ENCODE measurements around the gene THSD7B. TPM values are rescaled to one million over a fixed set of nuclear protein-coding genes. Genes with fewer than 3 reads are reported as not detected.
"Not testable (repeated sequence)": the region's sequence is repeated elsewhere in the genome, so short reads cannot be mapped to it uniquely, and the experiment has no call there.

The THSD7B gene
- 0.20 TPM for polyA plus RNA-seq (2013, experiment 1 of 2)
- polyA plus RNA-seq (2013, experiment 2 of 2): 0.19 TPM

- peaks cover 9% of the 10 kb centered on the region; the same call in 1 of the 2 replicates for H3K4me1 ChIP-seq (ENCODE audit: insufficient read depth, low read length)
- under 1% methylated on average over 77 of the region's 77 CpGs for WGBS
- H3K9me3 ChIP-seq (ENCODE audit: insufficient read depth, low read depth, low read length): no peaks in the 10 kb centered on the region
- H3K36me3 ChIP-seq (ENCODE audit: insufficient read depth, low read length): no peaks in the 10 kb centered on the region
- peak within 1 kb of the TSS; percentile 66 for H3K4me3 ChIP-seq (ENCODE audit: low read length)
- H3K27me3 ChIP-seq (ENCODE audit: insufficient read depth, low read length): peaks cover 96% of the 10 kb centered on the region
- H3K9ac ChIP-seq (ENCODE audit: low read depth, low read length): no peak within 1 kb of the TSS; the same call in 1 of the 2 replicates
- H3K27ac ChIP-seq (ENCODE audit: low read depth, low read length): no peak within 1 kb of the TSS
Measured at GRCh38 chr2:136765256-136766072, at the start of gene THSD7B. TSS of gene THSD7B (plus strand) at chr2:136765545. CDS start at chr2:136882179, 116,634 bp downstream.

- H3K36me3 ChIP-seq (ENCODE audit: insufficient read depth, low read length): no peaks in the 10 kb centered on the region
- H3K27me3 ChIP-seq (ENCODE audit: insufficient read depth, low read length): no peaks in the 10 kb centered on the region
- H3K9me3 ChIP-seq (ENCODE audit: insufficient read depth, low read depth, low read length): no peaks in the 10 kb centered on the region
- H3K27ac ChIP-seq (ENCODE audit: low read depth, low read length): no peak overlapping the region
- no peak overlapping the region for H3K4me3 ChIP-seq (ENCODE audit: low read length)
- no peaks in the 10 kb centered on the region for H3K4me1 ChIP-seq (ENCODE audit: insufficient read depth, low read length)
- H3K9ac ChIP-seq (ENCODE audit: low read depth, low read length): no peak overlapping the region
Measured at GRCh38 chr2:136718273-136718672, 47.1 kb upstream of the THSD7B start.

GRCh38 chr2:136727973-136728699 is 37.2 kb upstream of the THSD7B start:
- H3K4me3 ChIP-seq (ENCODE audit: low read length): no peak overlapping the region
- 92% methylated on average over 4 of the region's 4 CpGs for WGBS
- no peaks in the 10 kb centered on the region for H3K36me3 ChIP-seq (ENCODE audit: insufficient read depth, low read length)
- H3K27me3 ChIP-seq (ENCODE audit: insufficient read depth, low read length): no peaks in the 10 kb centered on the region
- no peaks in the 10 kb centered on the region for H3K4me1 ChIP-seq (ENCODE audit: insufficient read depth, low read length)
- no peak overlapping the region for H3K27ac ChIP-seq (ENCODE audit: low read depth, low read length)
- H3K9ac ChIP-seq (ENCODE audit: low read depth, low read length): no peak overlapping the region
- H3K9me3 ChIP-seq (ENCODE audit: insufficient read depth, low read depth, low read length): no peaks in the 10 kb centered on the region

- H3K4me3 ChIP-seq (ENCODE audit: low read length): no peak overlapping the region
- H3K4me1 ChIP-seq (ENCODE audit: insufficient read depth, low read length): no peaks in the 10 kb centered on the region
- no peaks in the 10 kb centered on the region for H3K36me3 ChIP-seq (ENCODE audit: insufficient read depth, low read length)
- WGBS: 85% methylated on average over 1 of the region's 3 CpGs
- H3K9me3 ChIP-seq (ENCODE audit: insufficient read depth, low read depth, low read length): no peaks in the 10 kb centered on the region
- no peak overlapping the region for H3K27ac ChIP-seq (ENCODE audit: low read depth, low read length)
- peaks cover 3% of the 10 kb centered on the region; the same call in 1 of the 2 replicates for H3K27me3 ChIP-seq (ENCODE audit: insufficient read depth, low read length)
- no peak overlapping the region for H3K9ac ChIP-seq (ENCODE audit: low read depth, low read length)
Measured at GRCh38 chr2:136736236-136736635, 29.1 kb upstream of the THSD7B start.

- Histone ChIP-seq H3K9ac (ENCODE audit: low read depth, low read length) (no peak overlapping the region), H3K27me3 (ENCODE audit: insufficient read depth, low read length) (peaks cover 3% of the 10 kb centered on the region), H3K4me1 (ENCODE audit: insufficient read depth, low read length) (no peaks in the 10 kb centered on the region), H3K36me3 (ENCODE audit: insufficient read depth, low read length) (no peaks in the 10 kb centered on the region), H3K9me3 (ENCODE audit: insufficient read depth, low read depth, low read length) (no peaks in the 10 kb centered on the region), H3K27ac (ENCODE audit: low read depth, low read length) (no peak overlapping the region), H3K4me3 (ENCODE audit: low read length) (no peak overlapping the region)
- 79% methylated on average over 2 of the region's 2 CpGs for WGBS
Measured at GRCh38 chr2:136738044-136738443, 27.3 kb upstream of the THSD7B start.

GRCh38 chr2:136741471-136741870 is 23.9 kb upstream of the THSD7B start:
- H3K4me1 ChIP-seq (ENCODE audit: insufficient read depth, low read length): no peaks in the 10 kb centered on the region
- no peak overlapping the region for H3K9ac ChIP-seq (ENCODE audit: low read depth, low read length)
- H3K27ac ChIP-seq (ENCODE audit: low read depth, low read length): no peak overlapping the region
- peaks cover 3% of the 10 kb centered on the region for H3K27me3 ChIP-seq (ENCODE audit: insufficient read depth, low read length)
- H3K4me3 ChIP-seq (ENCODE audit: low read length): no peak overlapping the region
- 72% methylated on average over 2 of the region's 2 CpGs for WGBS
- no peaks in the 10 kb centered on the region for H3K9me3 ChIP-seq (ENCODE audit: insufficient read depth, low read depth, low read length)
- H3K36me3 ChIP-seq (ENCODE audit: insufficient read depth, low read length): no peaks in the 10 kb centered on the region

- no peaks in the 10 kb centered on the region for H3K9me3 ChIP-seq (ENCODE audit: insufficient read depth, low read depth, low read length)
- H3K9ac ChIP-seq (ENCODE audit: low read depth, low read length): no peak overlapping the region
- no peaks in the 10 kb centered on the region for H3K36me3 ChIP-seq (ENCODE audit: insufficient read depth, low read length)
- H3K4me1 ChIP-seq (ENCODE audit: insufficient read depth, low read length): no peaks in the 10 kb centered on the region
- 94% methylated on average over 2 of the region's 2 CpGs for WGBS
- no peak overlapping the region for H3K27ac ChIP-seq (ENCODE audit: low read depth, low read length)
- no peaks in the 10 kb centered on the region for H3K27me3 ChIP-seq (ENCODE audit: insufficient read depth, low read length)
- H3K4me3 ChIP-seq (ENCODE audit: low read length): no peak overlapping the region
Measured at GRCh38 chr2:136750065-136750464, 15.3 kb upstream of the THSD7B start.

- Histone ChIP-seq H3K27ac (ENCODE audit: low read depth, low read length) (no peak overlapping the region), H3K36me3 (ENCODE audit: insufficient read depth, low read length) (no peaks in the 10 kb centered on the region), H3K9me3 (ENCODE audit: insufficient read depth, low read depth, low read length) (no peaks in the 10 kb centered on the region), H3K4me1 (ENCODE audit: insufficient read depth, low read length) (no peaks in the 10 kb centered on the region), H3K4me3 (ENCODE audit: low read length) (no peak overlapping the region), H3K9ac (ENCODE audit: low read depth, low read length) (no peak overlapping the region), H3K27me3 (ENCODE audit: insufficient read depth, low read length) (no peaks in the 10 kb centered on the region)
- WGBS: 93% methylated on average over 2 of the region's 2 CpGs
Measured at GRCh38 chr2:136751406-136751805, 13.9 kb upstream of the THSD7B start.

GRCh38 chr2:136758504-136758903 is 6.8 kb upstream of the THSD7B start:
- H3K4me3 ChIP-seq (ENCODE audit: low read length); H3K9ac ChIP-seq (ENCODE audit: low read depth, low read length); H3K4me1 ChIP-seq (ENCODE audit: insufficient read depth, low read length); H3K9me3 ChIP-seq (ENCODE audit: insufficient read depth, low read depth, low read length); H3K27ac ChIP-seq (ENCODE audit: low read depth, low read length); H3K36me3 ChIP-seq (ENCODE audit: insufficient read depth, low read length): not testable (repeated sequence)
- WGBS: 92% methylated on average over 22 of the region's 22 CpGs
- peaks cover 30% of the 10 kb centered on the region for H3K27me3 ChIP-seq (ENCODE audit: insufficient read depth, low read length)

GRCh38 chr2:136764452-136765255 is 691 bp upstream of the THSD7B start:
- H3K9ac ChIP-seq (ENCODE audit: low read depth, low read length): no peak overlapping the region
- H3K36me3 ChIP-seq (ENCODE audit: insufficient read depth, low read length): no peaks in the 10 kb centered on the region
- peaks cover 91% of the 10 kb centered on the region for H3K27me3 ChIP-seq (ENCODE audit: insufficient read depth, low read length)
- peak overlapping the region; percentile 66 for H3K4me3 ChIP-seq (ENCODE audit: low read length)
- 2% methylated on average over 47 of the region's 47 CpGs for WGBS
- no peaks in the 10 kb centered on the region for H3K9me3 ChIP-seq (ENCODE audit: insufficient read depth, low read depth, low read length)
- H3K27ac ChIP-seq (ENCODE audit: low read depth, low read length): no peak overlapping the region
- peaks cover 9% of the 10 kb centered on the region; the same call in 1 of the 2 replicates for H3K4me1 ChIP-seq (ENCODE audit: insufficient read depth, low read length)

GRCh38 chr2:136766073-136766404 is 694 bp downstream of the THSD7B start:
- Histone ChIP-seq H3K9ac (ENCODE audit: low read depth, low read length) (no peak overlapping the region; the same call in 1 of the 2 replicates), H3K4me1 (ENCODE audit: insufficient read depth, low read length) (peaks cover 9% of the 10 kb centered on the region; the same call in 1 of the 2 replicates), H3K36me3 (ENCODE audit: insufficient read depth, low read length) (no peaks in the 10 kb centered on the region), H3K27ac (ENCODE audit: low read depth, low read length) (no peak overlapping the region), H3K9me3 (ENCODE audit: insufficient read depth, low read depth, low read length) (no peaks in the 10 kb centered on the region), H3K4me3 (ENCODE audit: low read length) (peak overlapping the region; percentile 66), H3K27me3 (ENCODE audit: insufficient read depth, low read length) (peaks cover 90% of the 10 kb centered on the region)
- 2% methylated on average over 17 of the region's 17 CpGs for WGBS
